Measurements from ENCODE around the gene OR14A16. TPM values are rescaled to one million over a fixed set of nuclear protein-coding genes. Genes with fewer than 3 reads are reported as not detected.

Gene OR14A16
- total RNA-seq, 6 experiments from 2014 or later: not detected

DNA sequence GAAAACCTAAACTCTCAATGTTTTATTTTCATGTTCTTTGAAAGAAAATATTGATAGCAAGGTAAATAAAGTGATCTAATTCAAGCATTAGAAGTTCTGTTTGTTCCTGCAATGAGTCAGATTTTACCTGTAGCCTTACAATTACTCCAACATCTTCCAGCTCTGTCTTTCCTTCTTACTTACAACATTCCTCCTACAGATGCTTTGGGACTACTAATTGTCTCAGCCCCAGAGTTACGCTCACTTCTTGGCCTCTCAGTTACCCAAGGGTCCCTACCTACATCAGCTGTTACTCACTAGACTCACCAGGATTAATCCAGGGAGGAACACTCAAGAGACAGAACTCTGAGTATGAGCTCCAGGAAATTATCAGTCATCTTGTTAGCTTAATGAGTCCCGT is 26.4 kb downstream of the OR14A16 start:
- Mint-ChIP-seq H3K27ac (no peak overlapping the region), H3K27me3 (ENCODE audit: insufficient read depth) (no peaks in the 10 kb centered on the region; the same call in 1 of the 2 replicates), H3K4me3 (no peak overlapping the region), H3K36me3 (ENCODE audit: low read depth) (no peaks in the 10 kb centered on the region; the same call in 1 of the 2 replicates), H3K4me1 (ENCODE audit: low read depth) (peaks cover 24% of the 10 kb centered on the region; the same call in 1 of the 2 replicates), H3K9me3 (peaks cover 49% of the 10 kb centered on the region)
- no peak for TF ChIP-seq CTCF (IDR thresholded peaks at IDR 0.05)
- no peak for DNase-seq

GRCh38 chr1:247769603-247770002 is 54.3 kb downstream of the OR14A16 start:
- no peak overlapping the region for H3K4me3 Mint-ChIP-seq
- H3K4me1 Mint-ChIP-seq (ENCODE audit: low read depth): no peaks in the 10 kb centered on the region
- no peak for DNase-seq
- TF ChIP-seq CTCF (IDR thresholded peaks at IDR 0.05): no peak
- no peak overlapping the region for H3K27ac Mint-ChIP-seq
- H3K27me3 Mint-ChIP-seq (ENCODE audit: insufficient read depth): no peaks in the 10 kb centered on the region
- H3K9me3 Mint-ChIP-seq: peaks cover 7% of the 10 kb centered on the region; the same call in 1 of the 2 replicates
- H3K36me3 Mint-ChIP-seq (ENCODE audit: low read depth): no peaks in the 10 kb centered on the region

Other genes starting within 250 kb of the OR14A16 start
- gene OR2G2, start 235.8 kb downstream of the OR14A16 start, total RNA-seq (2021; fragmentation: NEBNext Ultra II Directional; extraction: Animal tissue kit (Norgen Biotek cat#: 25700)): not detected
- not detected for gene OR2G3, start 218.5 kb downstream of the OR14A16 start, total RNA-seq (2021; fragmentation: NEBNext Ultra II Directional; extraction: Animal tissue kit (Norgen Biotek cat#: 25700))
- gene OR13G1, start 144.4 kb downstream of the OR14A16 start, total RNA-seq (2021; fragmentation: NEBNext Ultra II Directional; extraction: Animal tissue kit (Norgen Biotek cat#: 25700)): not detected
- not detected for gene OR6F1, start 107.5 kb downstream of the OR14A16 start, total RNA-seq (2021; fragmentation: NEBNext Ultra II Directional; extraction: Animal tissue kit (Norgen Biotek cat#: 25700))
- not detected for gene OR14K1, start 85.5 kb downstream of the OR14A16 start, total RNA-seq (2021; fragmentation: NEBNext Ultra II Directional; extraction: Animal tissue kit (Norgen Biotek cat#: 25700))
- not detected for gene OR14A2, start 76.0 kb downstream of the OR14A16 start, total RNA-seq (2021; fragmentation: NEBNext Ultra II Directional; extraction: Animal tissue kit (Norgen Biotek cat#: 25700))
- gene OR1C1, start 63.6 kb downstream of the OR14A16 start, total RNA-seq (2021; fragmentation: NEBNext Ultra II Directional; extraction: Animal tissue kit (Norgen Biotek cat#: 25700)): not detected
- gene OR11L1, start 17.8 kb upstream of the OR14A16 start, total RNA-seq (2021; fragmentation: NEBNext Ultra II Directional; extraction: Animal tissue kit (Norgen Biotek cat#: 25700)): not detected
- not detected for gene TRIM58, start 33.1 kb upstream of the OR14A16 start, total RNA-seq (2021; fragmentation: NEBNext Ultra II Directional; extraction: Animal tissue kit (Norgen Biotek cat#: 25700))
- not detected for gene OR2W3, start 71.5 kb upstream of the OR14A16 start, total RNA-seq (2021; fragmentation: NEBNext Ultra II Directional; extraction: Animal tissue kit (Norgen Biotek cat#: 25700))
- gene OR2T8, start 96.1 kb upstream of the OR14A16 start, total RNA-seq (2021; fragmentation: NEBNext Ultra II Directional; extraction: Animal tissue kit (Norgen Biotek cat#: 25700)): not detected
- not detected for gene OR2AJ1, start 100.8 kb upstream of the OR14A16 start, total RNA-seq (2021; fragmentation: NEBNext Ultra II Directional; extraction: Animal tissue kit (Norgen Biotek cat#: 25700))
- gene OR2L8, start 124.7 kb upstream of the OR14A16 start, total RNA-seq (2021; fragmentation: NEBNext Ultra II Directional; extraction: Animal tissue kit (Norgen Biotek cat#: 25700)): not detected
- not detected for gene OR2AK2, start 141.1 kb upstream of the OR14A16 start, total RNA-seq (2021; fragmentation: NEBNext Ultra II Directional; extraction: Animal tissue kit (Norgen Biotek cat#: 25700))
- gene OR2L5, start 189.5 kb upstream of the OR14A16 start, total RNA-seq (2021; fragmentation: NEBNext Ultra II Directional; extraction: Animal tissue kit (Norgen Biotek cat#: 25700)): not detected
- under 1 TPM in 1 of 6 experiments, not detected in 5; 0.05 TPM for gene OR2L2, start 206.0 kb upstream of the OR14A16 start, total RNA-seq (2021; fragmentation: NEBNext Ultra II Directional; extraction: Animal tissue kit (Norgen Biotek cat#: 25700))
- not detected for gene OR2L3, start 222.7 kb upstream of the OR14A16 start, total RNA-seq (2021; fragmentation: NEBNext Ultra II Directional; extraction: Animal tissue kit (Norgen Biotek cat#: 25700))

Measured in HFFc6 (cell line).